GM10248 (cell line): ENCODE data around the gene CALR3.
A peak's percentile ranks its signal among the peaks of the same experiment; 100 is the strongest.

Experiments used
- CTCF ChIA-PET: fragments of 300-600 bp; sonication (Branson Sonifier 250); formaldehyde crosslinking; extraction: SDS; loops from one replicate; lab custom pipeline; 2021; ENCODE audit warnings: antibody characterized with exemption; lab: Yijun Ruan, JAX
- POLR2A ChIA-PET: fragments of 350-650 bp; sonication (Branson Sonifier 250); formaldehyde crosslinking; extraction: SDS; loops from one replicate; lab custom pipeline; 2020; ENCODE audit warnings: antibody characterized with exemption; lab: Yijun Ruan, JAX
- DNase-seq: peaks from one replicate; pipeline ENCODE4 v3.0.0; 2012; ENCODE audit errors: extremely low spot score
- CTCF ChIP-seq: IDR thresholded peaks from 2 replicates; pipeline ENCODE4 v1.5.1; 2012; ENCODE audit warnings: mild to moderate bottlenecking, low read depth; ENCODE audit errors: extremely low read depth, missing control alignments, control extremely low read depth

Gene CALR3

DNA sequence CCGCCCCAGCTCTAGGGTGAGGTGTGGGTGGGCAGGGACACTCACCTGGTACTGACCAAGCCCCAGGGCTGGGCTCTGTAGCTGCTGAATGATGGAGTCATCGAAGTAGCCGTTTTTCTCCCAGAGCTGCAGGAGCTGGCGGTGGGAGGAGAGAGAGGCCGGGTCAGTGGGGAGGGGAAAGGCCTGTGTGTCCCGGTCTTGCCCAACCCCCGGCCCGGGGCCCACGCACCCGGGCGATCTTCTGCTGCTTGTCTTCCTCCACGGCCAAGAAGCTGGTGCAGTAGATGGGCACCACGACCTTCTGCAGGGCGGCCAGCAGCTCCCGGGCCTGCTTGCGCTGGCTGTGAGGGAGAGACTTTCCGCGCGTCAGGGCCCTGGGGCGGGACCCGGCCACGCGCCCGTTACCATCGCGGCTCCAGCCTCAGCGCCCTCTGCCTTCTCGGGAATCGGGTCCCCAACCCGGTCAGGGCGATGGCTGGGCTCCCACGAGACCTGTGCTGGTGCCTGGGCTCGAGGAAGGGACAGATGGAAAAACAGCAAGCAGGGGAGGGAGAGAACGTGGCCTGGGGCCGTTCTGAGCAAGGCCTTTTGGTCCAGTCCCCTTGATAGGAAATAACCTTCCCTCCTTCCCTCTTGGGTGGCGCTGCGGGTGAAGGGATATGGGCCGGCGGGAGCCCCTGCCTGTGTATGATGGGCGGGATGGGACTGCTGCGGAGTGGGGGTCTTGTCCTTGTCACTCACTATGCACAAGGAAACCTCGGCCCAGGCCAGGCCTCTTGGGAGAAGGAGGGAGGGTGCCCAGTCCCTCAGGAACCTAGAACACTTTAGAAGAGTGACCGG, 34.8 kb upstream of the CALR3 start:
- no peak for TF ChIP-seq CTCF
- DNase-seq: no peak
- ChIA-PET POLR2A (interaction anchor here (0.6 kb wide), 1 partner anchor 113 kb away, joined by 5 read pairs; no protein-coding TSS in a partner anchor), CTCF (no interaction called here)

DNA sequence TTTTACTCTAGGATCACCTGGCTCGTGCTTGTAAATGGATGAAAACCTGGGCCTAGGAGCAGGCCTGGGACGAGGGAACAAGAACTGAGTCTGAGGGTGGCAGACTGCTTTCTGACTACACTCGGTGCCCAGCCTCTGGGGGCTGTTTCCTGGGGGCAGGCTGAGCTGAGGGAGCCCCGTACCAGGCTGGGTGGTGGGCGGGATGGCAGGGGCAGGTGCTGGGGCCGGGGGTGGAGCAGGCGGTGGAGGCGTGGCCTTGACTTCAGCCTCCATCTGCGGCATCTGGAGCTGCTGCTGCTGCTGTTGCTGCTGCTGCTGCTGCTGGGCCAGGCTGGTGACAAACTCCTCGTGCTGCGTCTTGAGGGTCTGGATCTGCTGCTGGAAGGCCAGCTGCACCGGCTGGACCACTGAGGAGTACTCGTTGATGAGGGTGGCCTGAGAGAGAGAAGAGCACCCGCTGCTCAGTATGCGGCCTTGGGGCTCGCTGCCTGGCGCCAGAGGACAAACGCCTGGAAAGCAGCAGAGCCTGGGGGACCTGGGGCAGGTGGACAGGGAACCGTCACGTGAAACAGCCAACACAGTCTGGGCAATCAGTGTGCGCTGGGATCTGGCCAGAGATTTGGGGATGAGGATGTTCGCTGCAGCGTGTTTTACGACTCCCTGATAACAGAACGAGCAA, 33.6 kb upstream of the CALR3 start:
- CTCF ChIA-PET: interaction anchor here (2.0 kb wide), 1 partner anchor 11 kb away, joined by 4 read pairs; no protein-coding TSS in a partner anchor
- TF ChIP-seq CTCF: no peak
- DNase-seq: no peak
- POLR2A ChIA-PET: no interaction called here

- ChIA-PET CTCF (interaction anchor here (0.7 to 2.0 kb wide), 7 partner anchors 8 to 97 kb away, joined by 3 to 5 read pairs (median 4); no protein-coding TSS in a partner anchor), POLR2A (no interaction called here)
- no peak for DNase-seq
- peak; percentile 39 for TF ChIP-seq CTCF
These were observed 32.1 kb upstream of the CALR3 start for GRCh38 chr19:16527971-16528521.

DNA sequence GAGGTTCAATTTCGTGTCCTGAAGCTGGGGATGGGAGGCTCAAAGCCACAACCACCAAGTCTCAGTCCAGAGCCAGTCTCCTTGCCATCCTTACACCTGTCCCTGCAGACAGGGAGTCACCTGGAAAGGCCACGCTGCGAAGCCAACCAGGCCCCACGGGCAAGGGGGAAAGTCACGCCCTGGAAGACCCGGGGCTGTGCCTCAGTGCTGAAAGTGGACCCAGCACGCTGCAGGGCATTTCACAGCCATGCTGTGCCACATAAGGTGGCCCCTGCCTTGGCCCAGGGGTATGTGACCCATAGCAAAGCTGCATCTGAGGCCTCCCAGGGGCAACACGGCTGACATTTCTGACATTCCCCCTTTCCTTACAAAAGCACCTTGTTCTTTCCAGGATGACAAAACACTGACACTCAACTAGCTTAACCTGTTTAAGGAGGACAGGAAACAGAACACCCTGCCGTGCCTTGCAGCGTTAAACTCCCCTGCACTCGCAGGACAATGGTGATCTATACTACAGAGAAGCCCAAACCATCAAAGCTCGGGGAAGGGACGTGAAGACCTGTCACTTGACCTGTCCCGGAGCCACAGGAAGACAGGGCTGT, 31.5 kb upstream of the CALR3 start:
- POLR2A ChIA-PET: no interaction called here

DNA sequence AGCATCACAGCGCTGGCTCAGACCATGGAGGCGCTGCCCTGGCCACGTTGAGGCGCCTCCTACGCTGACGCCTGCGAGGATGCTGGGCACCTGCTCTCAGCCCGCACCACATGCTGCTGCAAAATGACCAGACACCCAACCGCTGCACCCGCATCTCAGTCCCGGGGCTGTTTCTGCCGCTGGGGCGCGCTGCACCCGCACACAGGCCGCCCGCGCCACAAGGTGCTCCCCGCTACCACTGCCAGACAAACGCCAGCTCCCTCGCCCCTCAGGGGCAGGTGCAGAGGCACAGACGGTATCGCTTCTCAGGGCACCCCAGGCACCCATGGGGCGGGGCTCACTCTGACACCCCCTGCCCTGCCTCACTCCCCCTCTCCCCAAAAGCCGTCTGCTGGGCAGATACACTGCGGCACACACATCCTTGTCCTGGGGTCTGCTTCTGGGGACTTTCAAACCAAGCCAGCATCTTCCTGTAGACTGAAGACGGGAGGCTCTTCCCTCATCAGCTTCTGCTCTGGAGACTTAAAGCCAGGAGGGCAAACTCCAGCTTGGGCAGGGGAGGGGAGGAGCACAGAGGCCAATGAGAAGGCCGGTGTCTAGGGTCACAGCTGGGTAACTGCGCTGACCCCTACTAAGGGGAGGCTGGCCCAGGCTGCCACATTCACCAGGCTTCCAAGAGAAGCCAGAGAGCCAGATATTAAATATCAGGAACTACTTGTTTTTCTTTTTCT, 29.9 kb upstream of the CALR3 start:
- ChIA-PET POLR2A (no interaction called here), CTCF (interaction anchor here (1.0 kb wide), 1 partner anchor 15 kb away, joined by 4 read pairs; no protein-coding TSS in a partner anchor)
- no peak for TF ChIP-seq CTCF
- no peak for DNase-seq

More for the DNA sequence above, 31.5 kb upstream of the CALR3 start:
- CTCF ChIA-PET: interaction anchor here (0.7 to 1.8 kb wide), 6 partner anchors 8 to 98 kb away, joined by 3 to 5 read pairs (median 4); no protein-coding TSS in a partner anchor
- no peak for DNase-seq
- TF ChIP-seq CTCF: no peak
